GM13976 (cell line): ENCODE measurements around the gene CDKN3.

Source experiments
- DNase-seq: peaks from one replicate; pipeline ENCODE4 v3.0.0; 2012; ENCODE audit warnings: low spot score
- in situ Hi-C: fragments of 300-500 bp; cut with MboI; formaldehyde crosslinking; loops from one replicate; pipeline ENCODE4 v1.12.0; 2022; ENCODE audit warnings: low sequenced_read_pairs, mixed read lengths, inconsistent platforms; ENCODE audit not compliant: unreplicated experiment
- TF ChIP-seq, protein P1 (sequence below): IDR thresholded peaks from 2 replicates; pipeline ENCODE4 v1.5.1; 2012; ENCODE audit warnings: borderline replicate concordance, mild to moderate bottlenecking; ENCODE audit not compliant: insufficient read depth; ENCODE audit errors: extremely low read depth, missing control alignments, control extremely low read depth

Gene CDKN3

GRCh38 chr14:54423991-54424390, 27.2 kb downstream of the CDKN3 start:
- no peak for DNase-seq
- in situ Hi-C loops: no loop called here
- TF ChIP-seq, protein P1, sequence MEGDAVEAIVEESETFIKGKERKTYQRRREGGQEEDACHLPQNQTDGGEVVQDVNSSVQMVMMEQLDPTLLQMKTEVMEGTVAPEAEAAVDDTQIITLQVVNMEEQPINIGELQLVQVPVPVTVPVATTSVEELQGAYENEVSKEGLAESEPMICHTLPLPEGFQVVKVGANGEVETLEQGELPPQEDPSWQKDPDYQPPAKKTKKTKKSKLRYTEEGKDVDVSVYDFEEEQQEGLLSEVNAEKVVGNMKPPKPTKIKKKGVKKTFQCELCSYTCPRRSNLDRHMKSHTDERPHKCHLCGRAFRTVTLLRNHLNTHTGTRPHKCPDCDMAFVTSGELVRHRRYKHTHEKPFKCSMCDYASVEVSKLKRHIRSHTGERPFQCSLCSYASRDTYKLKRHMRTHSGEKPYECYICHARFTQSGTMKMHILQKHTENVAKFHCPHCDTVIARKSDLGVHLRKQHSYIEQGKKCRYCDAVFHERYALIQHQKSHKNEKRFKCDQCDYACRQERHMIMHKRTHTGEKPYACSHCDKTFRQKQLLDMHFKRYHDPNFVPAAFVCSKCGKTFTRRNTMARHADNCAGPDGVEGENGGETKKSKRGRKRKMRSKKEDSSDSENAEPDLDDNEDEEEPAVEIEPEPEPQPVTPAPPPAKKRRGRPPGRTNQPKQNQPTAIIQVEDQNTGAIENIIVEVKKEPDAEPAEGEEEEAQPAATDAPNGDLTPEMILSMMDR: no peak

- no peak for DNase-seq
- in situ Hi-C loops: no loop called here
- TF ChIP-seq, protein P1: no peak
These were observed 27.7 kb downstream of the CDKN3 start for GRCh38 chr14:54424479-54424901.

- TF ChIP-seq, protein P1: no peak
These were observed 28.3 kb downstream of the CDKN3 start for GRCh38 chr14:54425068-54425467.

DNA sequence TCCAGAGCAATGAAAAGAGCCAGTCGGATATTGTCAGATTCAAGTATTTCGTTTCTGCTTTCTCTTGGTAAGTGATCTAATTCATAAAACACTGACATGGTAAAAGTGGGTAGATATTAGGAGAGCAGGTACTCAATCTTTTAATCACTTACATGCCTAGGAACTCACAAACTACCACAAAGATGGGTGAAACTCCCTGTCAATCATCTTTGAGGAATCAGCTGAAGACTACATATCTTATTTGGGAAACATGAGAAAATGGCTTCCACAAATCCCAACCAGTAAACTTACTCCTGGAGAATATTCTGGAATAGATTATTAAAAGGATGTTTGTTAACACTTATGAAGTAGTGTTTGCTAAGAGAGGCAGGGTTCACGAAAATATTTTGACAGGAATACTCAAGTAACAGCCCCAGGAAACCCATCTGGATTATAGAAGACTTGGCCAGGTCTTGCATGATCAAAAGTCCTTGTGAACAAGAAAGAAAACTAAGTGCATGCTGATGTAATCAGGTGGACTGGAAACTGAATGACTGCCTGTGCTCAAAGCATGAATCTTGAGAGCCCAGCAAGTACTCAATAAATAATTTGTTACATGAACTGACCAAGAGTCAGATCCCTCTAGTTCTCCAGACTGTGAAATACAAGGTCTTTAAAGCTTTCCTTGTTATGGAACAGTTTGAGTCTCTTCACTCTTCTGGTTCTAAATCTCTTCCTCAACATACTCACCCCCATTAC, 28.9 kb downstream of the CDKN3 start:
- DNase-seq: no peak
- in situ Hi-C loops: no loop called here
- TF ChIP-seq, protein P1: no peak

More at GRCh38 chr14:54425068-54425467, 28.3 kb downstream of the CDKN3 start:
- no peak for DNase-seq
- in situ Hi-C loops: no loop called here

DNA sequence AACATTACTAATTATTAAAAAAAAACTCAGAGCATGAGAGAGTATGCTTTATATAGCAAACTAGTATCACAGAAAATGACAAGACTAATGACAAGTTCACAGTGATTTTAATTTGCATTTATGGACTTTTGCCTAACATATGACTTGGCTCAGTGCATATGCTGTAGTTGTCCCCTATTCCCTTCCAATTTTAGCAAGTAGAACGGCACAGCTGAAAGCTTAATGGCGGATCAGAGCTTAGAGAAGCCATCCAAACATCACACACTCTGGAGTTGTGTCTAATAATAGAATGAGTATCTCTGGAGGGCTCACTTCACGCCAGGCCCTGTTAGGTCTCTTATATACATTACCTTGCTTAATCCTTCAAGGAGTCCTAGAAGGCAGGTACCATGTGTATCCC, 31.1 kb downstream of the CDKN3 start:
- in situ Hi-C loops: no loop called here
- TF ChIP-seq, protein P1: no peak
- no peak for DNase-seq

GRCh38 chr14:54428527-54428926, 31.7 kb downstream of the CDKN3 start:
- TF ChIP-seq, protein P1: no peak
- DNase-seq: no peak
- in situ Hi-C loops: no loop called here
